GM23338 (cell line): Measurements from ENCODE around the gene ADCY6. TPM values are rescaled to one million over a fixed set of nuclear protein-coding genes. Genes with fewer than 3 reads are reported as not detected.

Experiments used
- ATAC-seq: fragments of 200-7000 bp; cut with Tn5 transposase; 3 replicates; pipeline ENCODE4 v1.9.1; 2020
- DNase-seq: peaks from one replicate; pipeline ENCODE4 v3.0.0-alpha.2; 2015; ENCODE audit warnings: low spot score
- H2AFZ ChIP-seq: fragments of 200-600 bp; sonication (generic); 2 replicates; pipeline ENCODE4 v1.8.0; 2016; ENCODE audit warnings: antibody characterized with exemption, mild to moderate bottlenecking, moderate library complexity
- H3F3A ChIP-seq: fragments of 200-600 bp; sonication (generic); replicated peaks from 2 replicates; pipeline ENCODE4 v1.8.0; 2017; ENCODE audit warnings: antibody characterized with exemption, mixed run types, low read depth
- H3K27ac ChIP-seq: fragments of 200-600 bp; sonication (generic); 2 replicates; pipeline ENCODE4 v1.6.1; 2016; ENCODE audit warnings: low read depth
- H3K27me3 ChIP-seq: fragments of 200-600 bp; sonication (generic); 2 replicates; pipeline ENCODE4 v1.8.0; 2016; ENCODE audit warnings: mild to moderate bottlenecking, mixed run types, moderate library complexity; ENCODE audit not compliant: insufficient read depth
- H3K36me3 ChIP-seq: fragments of 200-600 bp; sonication (generic); 2 replicates; pipeline ENCODE4 v1.8.0; 2016; ENCODE audit warnings: mild to moderate bottlenecking; ENCODE audit not compliant: insufficient read depth
- H3K4me1 ChIP-seq: fragments of 200-600 bp; sonication (generic); 2 replicates; pipeline ENCODE4 v1.8.0; 2016; ENCODE audit warnings: mild to moderate bottlenecking, moderate library complexity; ENCODE audit not compliant: insufficient read depth
- H3K4me2 ChIP-seq: fragments of 200-600 bp; sonication (generic); 2 replicates; pipeline ENCODE4 v1.7.1; 2017; ENCODE audit warnings: mixed run types
- H3K4me3 ChIP-seq: fragments of 200-600 bp; sonication (generic); 2 replicates; pipeline ENCODE4 v1.6.1; 2016; ENCODE audit warnings: mixed run types
- H3K79me2 ChIP-seq: fragments of 200-600 bp; sonication (generic); replicated peaks from 2 replicates; pipeline ENCODE4 v1.8.0; 2017; ENCODE audit warnings: mild to moderate bottlenecking; ENCODE audit not compliant: insufficient read depth
- H3K9me2 ChIP-seq: fragments of 200-600 bp; sonication (generic); 2 replicates; pipeline ENCODE4 v1.8.0; 2017; ENCODE audit not compliant: insufficient read depth
- H4K20me1 ChIP-seq: fragments of 200-600 bp; sonication (generic); replicated peaks from 2 replicates; pipeline ENCODE4 v1.8.0; 2017; ENCODE audit warnings: mild to moderate bottlenecking; ENCODE audit not compliant: insufficient read depth
- H3K27ac Mint-ChIP-seq: 2 replicates; pipeline ENCODE4 v1.8.0; 2020; ENCODE audit warnings: inconsistent platforms, mild to moderate bottlenecking, moderate library complexity, mixed read lengths
- H3K27me3 Mint-ChIP-seq: 3 replicates; pipeline ENCODE4 v1.8.0; 2022; ENCODE audit warnings: low read depth, mild to moderate bottlenecking, moderate library complexity, mixed read lengths, inconsistent platforms; ENCODE audit not compliant: insufficient read depth, poor library complexity
- H3K36me3 Mint-ChIP-seq: 3 replicates; pipeline ENCODE4 v1.8.0; 2021; ENCODE audit warnings: low read depth, mild to moderate bottlenecking, inconsistent platforms, moderate library complexity, mixed read lengths
- H3K4me1 Mint-ChIP-seq: 3 replicates; pipeline ENCODE4 v1.8.0; 2020; ENCODE audit warnings: mild to moderate bottlenecking, inconsistent platforms, mixed read lengths
- H3K4me3 Mint-ChIP-seq: 3 replicates; pipeline ENCODE4 v1.8.0; 2021; ENCODE audit warnings: moderate library complexity, mild to moderate bottlenecking, inconsistent platforms, mixed read lengths
- H3K9me3 Mint-ChIP-seq: 3 replicates; pipeline ENCODE4 v1.8.0; 2020; ENCODE audit warnings: moderate library complexity, mild to moderate bottlenecking, inconsistent platforms, mixed read lengths
- EZH2phosphoT487 ChIP-seq: fragments of 200-600 bp; sonication (generic); IDR thresholded peaks from one replicate; pipeline ENCODE4 v1.8.1; 2018; ENCODE audit warnings: antibody characterized with exemption; ENCODE audit not compliant: unreplicated experiment
- JUNB ChIP-seq: IDR thresholded peaks from one replicate; pipeline ENCODE4 v1.6.1; 2016; ENCODE audit warnings: antibody characterized with exemption; ENCODE audit not compliant: unreplicated experiment
- POLR2AphosphoS5 ChIP-seq: IDR thresholded peaks from 2 replicates; pipeline ENCODE4 v1.6.1; 2016; ENCODE audit warnings: antibody characterized with exemption, low read depth
- STAT1 ChIP-seq: IDR thresholded peaks from one replicate; pipeline ENCODE4 v1.6.1; 2016; ENCODE audit warnings: antibody characterized with exemption; ENCODE audit not compliant: unreplicated experiment
- polyA plus RNA-seq: library from polyadenylated mRNA; unstranded; fragments of >200 nt; fragmentation: Nextera tagmentation; extraction: Ambion mirVana; gene quantifications from 2 replicates; pipeline ENCODE4 v1.2.1, GENCODE V29; 2016
- total RNA-seq: library from RNA; depleted of rRNA; stranded (reverse); fragments of >200 nt; shearing (Covaris generic); gene quantifications from 2 replicates; pipeline ENCODE4 v1.2.3, GENCODE V29; 2014
- TF ChIP-seq, protein P1 (sequence below), 2 experiments: fragments of 200-600 bp in 1 of 2; sonication (generic) in 1 of 2; conservative IDR thresholded peaks; 2 replicates each; pipeline versions ENCODE4 v1.5.1 to v1.6.1; 2016 to 2017; ENCODE audit warnings: antibody characterized with exemption in 2 of 2, low read depth in 2 of 2, mild to moderate bottlenecking in 2 of 2, moderate library complexity in 1 of 2
- TF ChIP-seq, protein P2 (sequence below): fragments of 250-450 bp; sonication (Bioruptor Pico); IDR thresholded peaks from 2 replicates; pipeline ENCODE4 v1.5.0; 2020; ENCODE audit warnings: mild to moderate bottlenecking, moderate library complexity
- TF ChIP-seq, protein P3 (sequence below): IDR thresholded peaks from 2 replicates; pipeline ENCODE4 v1.6.1; 2016; ENCODE audit warnings: antibody characterized with exemption

Gene ADCY6
- total and polyA plus RNA-seq, 2 experiments from 2014 or later: 1.0 to 16.5 TPM

DNA sequence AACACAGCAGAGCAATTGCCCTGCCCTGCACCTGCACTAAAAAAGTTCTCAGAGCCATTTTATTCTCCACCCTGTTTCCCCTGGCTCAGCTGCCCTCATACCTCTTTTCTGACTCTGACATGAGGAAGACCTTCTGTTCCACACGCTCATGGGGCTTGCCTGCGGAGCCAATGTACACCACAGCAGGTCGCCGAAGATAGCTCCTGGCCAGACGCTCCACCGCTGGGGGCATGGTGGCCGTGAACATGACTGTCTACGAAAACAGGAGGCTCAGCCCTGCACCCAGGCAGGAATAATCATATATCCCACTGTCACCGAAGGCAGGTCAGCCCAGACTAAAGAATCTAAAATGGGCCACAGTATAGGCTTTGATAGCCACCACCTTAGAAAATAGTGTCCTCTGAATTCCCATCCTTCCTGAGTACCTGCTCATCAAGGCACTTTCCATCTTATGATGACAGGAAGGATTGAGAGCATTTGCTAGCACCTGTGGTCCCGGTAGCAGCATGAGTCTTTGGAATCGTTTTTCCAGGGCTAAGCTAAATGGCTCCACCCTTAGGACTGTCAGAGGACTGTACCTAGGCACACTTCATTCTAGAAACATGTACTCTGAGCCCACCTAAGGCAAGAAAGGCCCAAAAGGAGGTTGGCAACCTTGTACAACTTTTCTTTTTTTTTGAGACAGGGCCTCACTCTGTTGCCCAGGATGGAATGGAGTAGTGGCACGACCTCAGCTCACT, 43.6 kb upstream of the ADCY6 start:
- no peaks in the 10 kb centered on the region for H3K9me2 ChIP-seq
- H2AFZ ChIP-seq: no peak overlapping the region
- H3K4me1 ChIP-seq: no peaks in the 10 kb centered on the region
- DNase-seq (no peak), ATAC-seq (no peak; the same call in 2 of the 3 replicates)
- H3K27me3 ChIP-seq: no peaks in the 10 kb centered on the region
- H3K36me3 Mint-ChIP-seq: peaks cover 82% of the 10 kb centered on the region
- no peaks in the 10 kb centered on the region for H3K79me2 ChIP-seq
- no peak overlapping the region for H3K4me2 ChIP-seq
- H3K9me3 Mint-ChIP-seq: no peaks in the 10 kb centered on the region; the same call in 2 of the 3 replicates
- no peak overlapping the region for H3K27ac Mint-ChIP-seq
- no peak overlapping the region for H3K4me3 ChIP-seq
- peaks cover 58% of the 10 kb centered on the region for H3K36me3 ChIP-seq
- peaks cover 15% of the 10 kb centered on the region; the same call in 1 of the 2 replicates for H4K20me1 ChIP-seq
- H3K4me3 Mint-ChIP-seq: no peak overlapping the region
- H3K27ac ChIP-seq: no peak overlapping the region
- TF ChIP-seq, protein P1, sequence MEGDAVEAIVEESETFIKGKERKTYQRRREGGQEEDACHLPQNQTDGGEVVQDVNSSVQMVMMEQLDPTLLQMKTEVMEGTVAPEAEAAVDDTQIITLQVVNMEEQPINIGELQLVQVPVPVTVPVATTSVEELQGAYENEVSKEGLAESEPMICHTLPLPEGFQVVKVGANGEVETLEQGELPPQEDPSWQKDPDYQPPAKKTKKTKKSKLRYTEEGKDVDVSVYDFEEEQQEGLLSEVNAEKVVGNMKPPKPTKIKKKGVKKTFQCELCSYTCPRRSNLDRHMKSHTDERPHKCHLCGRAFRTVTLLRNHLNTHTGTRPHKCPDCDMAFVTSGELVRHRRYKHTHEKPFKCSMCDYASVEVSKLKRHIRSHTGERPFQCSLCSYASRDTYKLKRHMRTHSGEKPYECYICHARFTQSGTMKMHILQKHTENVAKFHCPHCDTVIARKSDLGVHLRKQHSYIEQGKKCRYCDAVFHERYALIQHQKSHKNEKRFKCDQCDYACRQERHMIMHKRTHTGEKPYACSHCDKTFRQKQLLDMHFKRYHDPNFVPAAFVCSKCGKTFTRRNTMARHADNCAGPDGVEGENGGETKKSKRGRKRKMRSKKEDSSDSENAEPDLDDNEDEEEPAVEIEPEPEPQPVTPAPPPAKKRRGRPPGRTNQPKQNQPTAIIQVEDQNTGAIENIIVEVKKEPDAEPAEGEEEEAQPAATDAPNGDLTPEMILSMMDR (conservative IDR thresholded peaks at IDR 0.05; ENCODE audit: low read depth in 2 of 2): peak in 1 of 2 experiments; percentile 8; a peak in 1 of 4 replicates
- TF ChIP-seq EZH2phosphoT487: no peak
- no peaks in the 10 kb centered on the region for H3F3A ChIP-seq
- no peaks in the 10 kb centered on the region for H3K4me1 Mint-ChIP-seq
- H3K27me3 Mint-ChIP-seq: peaks cover 9% of the 10 kb centered on the region

DNA sequence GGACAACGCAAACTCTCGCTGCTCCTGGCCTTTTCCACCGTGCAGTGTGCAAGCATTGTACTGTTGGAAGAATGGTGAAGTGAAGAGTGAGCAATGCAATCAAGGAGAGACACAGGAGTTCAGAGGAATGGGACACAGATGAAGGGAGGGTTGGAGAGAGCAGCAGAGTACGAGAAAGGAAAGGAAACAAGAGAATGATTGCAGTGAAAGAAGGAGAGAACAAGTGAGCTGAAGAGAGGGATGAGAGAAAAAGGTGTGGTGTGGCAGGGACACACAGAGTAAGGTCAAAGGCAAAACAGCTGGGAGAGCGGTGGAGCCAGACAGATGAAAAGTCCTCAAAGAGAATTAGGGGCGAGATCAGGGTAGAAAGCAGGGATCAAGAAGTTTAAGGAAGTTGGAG, 42.4 kb upstream of the ADCY6 start:
- peaks cover 70% of the 10 kb centered on the region for H3K36me3 Mint-ChIP-seq
- no peak for ATAC-seq
- H3K4me1 ChIP-seq: no peaks in the 10 kb centered on the region
- TF ChIP-seq POLR2AphosphoS5 (no peak), STAT1 (no peak), JUNB (no peak)
- TF ChIP-seq, protein P2, sequence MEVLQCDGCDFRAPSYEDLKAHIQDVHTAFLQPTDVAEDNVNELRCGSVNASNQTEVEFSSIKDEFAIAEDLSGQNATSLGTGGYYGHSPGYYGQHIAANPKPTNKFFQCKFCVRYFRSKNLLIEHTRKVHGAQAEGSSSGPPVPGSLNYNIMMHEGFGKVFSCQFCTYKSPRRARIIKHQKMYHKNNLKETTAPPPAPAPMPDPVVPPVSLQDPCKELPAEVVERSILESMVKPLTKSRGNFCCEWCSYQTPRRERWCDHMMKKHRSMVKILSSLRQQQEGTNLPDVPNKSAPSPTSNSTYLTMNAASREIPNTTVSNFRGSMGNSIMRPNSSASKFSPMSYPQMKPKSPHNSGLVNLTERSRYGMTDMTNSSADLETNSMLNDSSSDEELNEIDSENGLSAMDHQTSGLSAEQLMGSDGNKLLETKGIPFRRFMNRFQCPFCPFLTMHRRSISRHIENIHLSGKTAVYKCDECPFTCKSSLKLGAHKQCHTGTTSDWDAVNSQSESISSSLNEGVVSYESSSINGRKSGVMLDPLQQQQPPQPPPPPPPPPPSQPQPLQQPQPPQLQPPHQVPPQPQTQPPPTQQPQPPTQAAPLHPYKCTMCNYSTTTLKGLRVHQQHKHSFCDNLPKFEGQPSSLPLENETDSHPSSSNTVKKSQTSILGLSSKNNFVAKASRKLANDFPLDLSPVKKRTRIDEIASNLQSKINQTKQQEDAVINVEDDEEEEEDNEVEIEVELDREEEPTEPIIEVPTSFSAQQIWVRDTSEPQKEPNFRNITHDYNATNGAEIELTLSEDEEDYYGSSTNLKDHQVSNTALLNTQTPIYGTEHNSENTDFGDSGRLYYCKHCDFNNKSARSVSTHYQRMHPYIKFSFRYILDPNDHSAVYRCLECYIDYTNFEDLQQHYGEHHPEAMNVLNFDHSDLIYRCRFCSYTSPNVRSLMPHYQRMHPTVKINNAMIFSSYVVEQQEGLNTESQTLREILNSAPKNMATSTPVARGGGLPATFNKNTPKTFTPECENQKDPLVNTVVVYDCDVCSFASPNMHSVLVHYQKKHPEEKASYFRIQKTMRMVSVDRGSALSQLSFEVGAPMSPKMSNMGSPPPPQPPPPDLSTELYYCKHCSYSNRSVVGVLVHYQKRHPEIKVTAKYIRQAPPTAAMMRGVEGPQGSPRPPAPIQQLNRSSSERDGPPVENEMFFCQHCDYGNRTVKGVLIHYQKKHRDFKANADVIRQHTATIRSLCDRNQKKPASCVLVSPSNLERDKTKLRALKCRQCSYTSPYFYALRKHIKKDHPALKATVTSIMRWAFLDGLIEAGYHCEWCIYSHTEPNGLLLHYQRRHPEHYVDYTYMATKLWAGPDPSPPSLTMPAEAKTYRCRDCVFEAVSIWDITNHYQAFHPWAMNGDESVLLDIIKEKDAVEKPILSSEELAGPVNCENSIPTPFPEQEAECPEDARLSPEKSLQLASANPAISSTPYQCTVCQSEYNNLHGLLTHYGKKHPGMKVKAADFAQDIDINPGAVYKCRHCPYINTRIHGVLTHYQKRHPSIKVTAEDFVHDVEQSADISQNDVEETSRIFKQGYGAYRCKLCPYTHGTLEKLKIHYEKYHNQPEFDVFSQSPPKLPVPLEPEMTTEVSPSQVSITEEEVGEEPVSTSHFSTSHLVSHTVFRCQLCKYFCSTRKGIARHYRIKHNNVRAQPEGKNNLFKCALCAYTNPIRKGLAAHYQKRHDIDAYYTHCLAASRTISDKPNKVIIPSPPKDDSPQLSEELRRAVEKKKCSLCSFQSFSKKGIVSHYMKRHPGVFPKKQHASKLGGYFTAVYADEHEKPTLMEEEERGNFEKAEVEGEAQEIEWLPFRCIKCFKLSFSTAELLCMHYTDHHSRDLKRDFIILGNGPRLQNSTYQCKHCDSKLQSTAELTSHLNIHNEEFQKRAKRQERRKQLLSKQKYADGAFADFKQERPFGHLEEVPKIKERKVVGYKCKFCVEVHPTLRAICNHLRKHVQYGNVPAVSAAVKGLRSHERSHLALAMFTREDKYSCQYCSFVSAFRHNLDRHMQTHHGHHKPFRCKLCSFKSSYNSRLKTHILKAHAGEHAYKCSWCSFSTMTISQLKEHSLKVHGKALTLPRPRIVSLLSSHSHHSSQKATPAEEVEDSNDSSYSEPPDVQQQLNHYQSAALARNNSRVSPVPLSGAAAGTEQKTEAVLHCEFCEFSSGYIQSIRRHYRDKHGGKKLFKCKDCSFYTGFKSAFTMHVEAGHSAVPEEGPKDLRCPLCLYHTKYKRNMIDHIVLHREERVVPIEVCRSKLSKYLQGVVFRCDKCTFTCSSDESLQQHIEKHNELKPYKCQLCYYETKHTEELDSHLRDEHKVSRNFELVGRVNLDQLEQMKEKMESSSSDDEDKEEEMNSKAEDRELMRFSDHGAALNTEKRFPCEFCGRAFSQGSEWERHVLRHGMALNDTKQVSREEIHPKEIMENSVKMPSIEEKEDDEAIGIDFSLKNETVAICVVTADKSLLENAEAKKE (CRISPR knock-in tag): no peak
- TF ChIP-seq, protein P1 (conservative IDR thresholded peaks at IDR 0.05; ENCODE audit: low read depth in 2 of 2): no peak
- TF ChIP-seq, protein P3, sequence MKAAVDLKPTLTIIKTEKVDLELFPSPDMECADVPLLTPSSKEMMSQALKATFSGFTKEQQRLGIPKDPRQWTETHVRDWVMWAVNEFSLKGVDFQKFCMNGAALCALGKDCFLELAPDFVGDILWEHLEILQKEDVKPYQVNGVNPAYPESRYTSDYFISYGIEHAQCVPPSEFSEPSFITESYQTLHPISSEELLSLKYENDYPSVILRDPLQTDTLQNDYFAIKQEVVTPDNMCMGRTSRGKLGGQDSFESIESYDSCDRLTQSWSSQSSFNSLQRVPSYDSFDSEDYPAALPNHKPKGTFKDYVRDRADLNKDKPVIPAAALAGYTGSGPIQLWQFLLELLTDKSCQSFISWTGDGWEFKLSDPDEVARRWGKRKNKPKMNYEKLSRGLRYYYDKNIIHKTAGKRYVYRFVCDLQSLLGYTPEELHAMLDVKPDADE: no peak

More for the DNA sequence above, 42.4 kb upstream of the ADCY6 start:
- H3K27ac Mint-ChIP-seq: no peak overlapping the region
- no peaks in the 10 kb centered on the region for H3K27me3 ChIP-seq
- no peak overlapping the region for H3K4me3 ChIP-seq
- no peak overlapping the region for H3K4me3 Mint-ChIP-seq
- H3K36me3 ChIP-seq: peaks cover 46% of the 10 kb centered on the region
- peaks cover 15% of the 10 kb centered on the region; the same call in 1 of the 2 replicates for H4K20me1 ChIP-seq
- H3K4me1 Mint-ChIP-seq: no peaks in the 10 kb centered on the region
- H2AFZ ChIP-seq: no peak overlapping the region
- no peak for DNase-seq
- H3K79me2 ChIP-seq: no peaks in the 10 kb centered on the region
- no peak overlapping the region for H3K27ac ChIP-seq
- peaks cover 7% of the 10 kb centered on the region for H3K27me3 Mint-ChIP-seq
- no peaks in the 10 kb centered on the region; the same call in 2 of the 3 replicates for H3K9me3 Mint-ChIP-seq
- no peaks in the 10 kb centered on the region for H3F3A ChIP-seq
- no peaks in the 10 kb centered on the region for H3K9me2 ChIP-seq
- H3K4me2 ChIP-seq: no peak overlapping the region
